GM12878 (cell line): ENCODE data around the gene MIPOL1. TPM values are rescaled to one million over a fixed set of nuclear protein-coding genes. Genes with fewer than 3 reads are reported as not detected.

Experiments used
- ATAC-seq: fragments of 200-7000 bp; cut with Tn5 transposase; 3 replicates; pipeline ENCODE4 v1.9.1; 2020; ENCODE audit warnings: mild to moderate bottlenecking, moderate library complexity
- BruUV-seq: library from RNA; stranded (reverse); fragments of 400-500 nt; replicated peaks from 2 replicates; lab custom pipeline; 2021; lab: Mats Ljungman, UMichigan
- CTCF ChIA-PET: fragments of 300-600 bp; sonication (Branson Sonifier 250); formaldehyde crosslinking; extraction: SDS; loops from one replicate; lab custom pipeline; 2021; ENCODE audit warnings: inconsistent platforms; lab: Yijun Ruan, JAX
- POLR2A ChIA-PET: fragments of 350-600 bp; formaldehyde crosslinking; extraction: SDS; loops from one replicate; lab custom pipeline; 2021; ENCODE audit warnings: inconsistent platforms; lab: Charles Lee
- RAD21 ChIA-PET: fragments of 300-600 bp; sonication (Branson Sonifier 250); formaldehyde crosslinking; loops from one replicate; lab custom pipeline; 2023; ENCODE audit warnings: antibody characterized with exemption; ENCODE audit not compliant: unreplicated experiment; lab: Charles Lee
- SMC1A ChIA-PET: fragments of 300-600 bp; sonication (Branson Sonifier 250); formaldehyde crosslinking; loops from one replicate; lab custom pipeline; 2023; ENCODE audit not compliant: unreplicated experiment, uncharacterized antibody; lab: Charles Lee
- DNase-seq: peaks from one replicate; pipeline ENCODE4 v3.0.0-alpha.2; 2011; ENCODE audit warnings: low read depth, low spot score
- FAIRE-seq: peaks from 3 replicates; lab custom pipeline; 2011; peaks lifted over from hg19 to GRCh38; lab: Jason Lieb, UNC
- H2AFZ ChIP-seq: 2 replicates; pipeline ENCODE4 v1.6.0; 2011; ENCODE audit warnings: low read depth, low read length, control low read depth; ENCODE audit not compliant: control insufficient read depth
- H3K27ac ChIP-seq: 2 replicates; pipeline ENCODE4 v1.5.1; 2011; ENCODE audit warnings: control low read depth; ENCODE audit not compliant: control insufficient read depth, insufficient read depth
- H3K27me3 ChIP-seq, 2 experiments: replicated peaks in 1 of 2; 2 replicates each; pipeline versions ENCODE4 v1.6.0 to v1.6.1; 2011; ENCODE audit warnings: low read length in 1 of 2; ENCODE audit not compliant: control insufficient read depth in 2 of 2, insufficient read depth in 2 of 2
- H3K36me3 ChIP-seq, 2 experiments: 2 replicates each; pipeline ENCODE4 v1.5.1; 2011; ENCODE audit warnings: low read length in 1 of 2; ENCODE audit not compliant: control insufficient read depth in 2 of 2, insufficient read depth in 2 of 2
- H3K4me1 ChIP-seq: 2 replicates; pipeline ENCODE4 v1.6.1; 2011; ENCODE audit warnings: mild to moderate bottlenecking, low read length, moderate library complexity, mixed read lengths; ENCODE audit not compliant: control insufficient read depth, insufficient read depth
- H3K4me2 ChIP-seq: 2 replicates; pipeline ENCODE4 v1.6.0; 2011; ENCODE audit warnings: control low read depth; ENCODE audit not compliant: control insufficient read depth, insufficient read depth
- H3K4me3 ChIP-seq: fragments of 200-600 bp; sonication (generic); 2 replicates; pipeline ENCODE4 v1.5.1; 2016
- H3K79me2 ChIP-seq: 2 replicates; pipeline ENCODE4 v1.6.0; 2011; ENCODE audit warnings: low read length; ENCODE audit not compliant: control insufficient read depth, insufficient read depth
- H3K9ac ChIP-seq: 2 replicates; pipeline ENCODE4 v1.8.0; 2011; ENCODE audit warnings: low read length, control low read depth, mixed read lengths; ENCODE audit not compliant: control insufficient read depth, insufficient read depth
- H3K9me3 ChIP-seq: replicated peaks from 3 replicates; pipeline ENCODE4 v1.5.1; 2011; ENCODE audit warnings: mild to moderate bottlenecking, low read length; ENCODE audit not compliant: control insufficient read depth, insufficient read depth
- H4K20me1 ChIP-seq: 2 replicates; pipeline ENCODE4 v1.6.0; 2011; ENCODE audit not compliant: control insufficient read depth, insufficient read depth
- CTCF ChIP-seq, 3 experiments: IDR thresholded peaks in 2 of 3; conservative IDR thresholded peaks in 1 of 3; 2 replicates each; pipeline ENCODE4 v1.5.1; 2011; ENCODE audit warnings: low read depth in 3 of 3, low read length in 3 of 3, mild to moderate bottlenecking in 3 of 3, control low read depth in 2 of 3, moderate library complexity in 2 of 3, inconsistent platforms in 1 of 3, mixed read lengths in 1 of 3; ENCODE audit not compliant: control insufficient read depth in 2 of 3, insufficient read depth in 1 of 3; ENCODE audit errors: extremely low read depth in 1 of 3
- FOS ChIP-seq: IDR thresholded peaks from 3 replicates; pipeline ENCODE4 v1.6.1; 2011; ENCODE audit warnings: borderline replicate concordance; ENCODE audit not compliant: insufficient read length; ENCODE audit errors: extremely low read depth
- IRF4 ChIP-seq: IDR thresholded peaks from 2 replicates; pipeline ENCODE4 v1.6.1; 2011; ENCODE audit warnings: low read depth, low read length
- POLR2AphosphoS5 ChIP-seq: IDR thresholded peaks from 2 replicates; pipeline ENCODE4 v1.6.1; 2011; ENCODE audit warnings: mild to moderate bottlenecking, low read length, inconsistent platforms
- TAF1 ChIP-seq: IDR thresholded peaks from 2 replicates; pipeline ENCODE4 v1.6.1; 2011; ENCODE audit warnings: mild to moderate bottlenecking, low read depth, low read length, borderline replicate concordance
- ZNF274 ChIP-seq: IDR thresholded peaks from one replicate; pipeline ENCODE4 v1.8.0; 2011; ENCODE audit not compliant: insufficient read length, insufficient read depth
- in situ Hi-C: fragments of 300-500 bp; cut with MboI; formaldehyde crosslinking; loops from 9 replicates; pipeline ENCODE4 v1.14.3; 2018; ENCODE audit warnings: mixed read lengths
- intact Hi-C: fragments of 100-400 bp; cut with micrococcal nuclease; formaldehyde crosslinking; loops from one replicate; pipeline ENCODE4 v1.14.2; 2022; ENCODE audit not compliant: unreplicated experiment
- polyA plus RNA-seq, 11 experiments: library from polyadenylated mRNA; depleted of rRNA in 4 of 11; unstranded in 6 of 11; stranded (reverse) in 5 of 11; fragments of >200 nt; fragmentation: Nextera tagmentation in 4 of 11; fragmentation: Illumina TruSeq in 1 of 11; extraction: Ambion mirVana in 4 of 11; extraction: Trizol in 1 of 11; gene quantifications; 1 replicate in 1 of 11; 2 replicates in 10 of 11; pipeline versions ENCODE4 v1.2.1 to v1.2.3, GENCODE V29; 2011 to 2016; ENCODE audit warnings: inconsistent platforms in 2 of 11, missing spikeins in 2 of 11, low read depth in 1 of 11
- total RNA-seq, 4 experiments: library from RNA; depleted of rRNA in 3 of 4; stranded (reverse); fragments of >200 nt in 3 of 4; fragmentation: Illumina TruSeq in 1 of 4; extraction: Trizol in 1 of 4; gene quantifications; 2 replicates each; pipeline versions ENCODE4 v1.2.1 to v1.2.3, GENCODE V29; 2013 to 2021

MIPOL1 gene
- total and polyA plus RNA-seq, 10 of the 15 experiments (the other 5 are each of a cell fraction or from before 2014, with no cell fraction given) = 0.06 TPM; not detected in 9

DNA sequence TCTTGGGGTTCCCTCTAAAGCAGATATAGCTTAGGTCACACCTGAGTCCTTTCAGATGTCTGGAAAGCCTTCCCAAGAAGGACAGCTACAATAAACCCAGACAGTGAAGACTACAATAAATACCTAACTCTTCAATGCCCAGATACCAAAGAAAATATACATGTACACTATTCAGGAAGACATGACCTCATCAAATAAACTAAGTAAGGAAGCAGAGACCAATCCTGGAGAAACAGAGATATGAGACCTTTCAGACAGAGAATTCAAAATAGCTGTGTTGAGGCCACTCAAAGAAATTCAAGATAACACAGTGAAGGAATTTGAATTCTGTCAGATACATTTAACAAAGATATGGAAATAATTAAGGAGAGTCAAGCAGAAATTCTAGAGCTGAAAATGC, 15.3 kb downstream of the MIPOL1 start:
- ATAC-seq = no peak
- RAD21 ChIA-PET = no interaction called here
- intact Hi-C loops = no loop called here

More for the DNA sequence above, 15.3 kb downstream of the MIPOL1 start:
- Histone ChIP-seq H3K4me2 (no peak overlapping the region), H3K27ac (no peak overlapping the region), H3K36me3 (no peaks in the 10 kb centered on the region), H3K4me3 (no peak overlapping the region), H3K9ac (no peak overlapping the region), H3K9me3 (no peaks in the 10 kb centered on the region; the same call in 2 of the 3 replicates)
- POLR2A ChIA-PET = no interaction called here
- DNase-seq = no peak
- SMC1A ChIA-PET = no interaction called here
- no peak for FAIRE-seq
- in situ Hi-C loops = no loop called here
- CTCF ChIA-PET = interaction anchor here (1.0 kb wide), 1 partner anchor 17 kb away, joined by 3 read pairs; no protein-coding TSS in a partner anchor
- no TSS peak for BruUV-seq
- TF ChIP-seq ZNF274 = no peak
- TF ChIP-seq TAF1 = no peak
- no peak for TF ChIP-seq IRF4
- no peak for TF ChIP-seq FOS
- no peak for TF ChIP-seq CTCF (IDR thresholded peaks at IDR 0.05 in 2 of 3, conservative IDR thresholded peaks at IDR 0.05 in 1 of 3; ENCODE audit: control insufficient read depth in 2 of 3, extremely low read depth in 1 of 3, insufficient read depth in 1 of 3, low read depth in 3 of 3, low read length in 3 of 3)
- TF ChIP-seq POLR2AphosphoS5 = no peak
- TF ChIP-seq, all 136 proteins: peak for 0
- no peaks in the 10 kb centered on the region for H3K79me2 ChIP-seq
- H2AFZ ChIP-seq = no peak overlapping the region
- no peaks in the 10 kb centered on the region for H3K27me3 ChIP-seq
- H3K4me1 ChIP-seq = no peaks in the 10 kb centered on the region
- H4K20me1 ChIP-seq = no peaks in the 10 kb centered on the region
